HG02610 (cell line): ENCODE results near the gene LIME1.

Experiments used
- ATAC-seq: cut with Tn5 transposase; IDR thresholded peaks from one replicate; pipeline ENCODE4 v1.9.1; 2021; ENCODE audit warnings: mild to moderate bottlenecking, moderate library complexity; ENCODE audit not compliant: unreplicated experiment

Gene LIME1

GRCh38 chr20:63748934-63749270, 12.4 kb downstream of the LIME1 start:
- no peak for ATAC-seq

DNA sequence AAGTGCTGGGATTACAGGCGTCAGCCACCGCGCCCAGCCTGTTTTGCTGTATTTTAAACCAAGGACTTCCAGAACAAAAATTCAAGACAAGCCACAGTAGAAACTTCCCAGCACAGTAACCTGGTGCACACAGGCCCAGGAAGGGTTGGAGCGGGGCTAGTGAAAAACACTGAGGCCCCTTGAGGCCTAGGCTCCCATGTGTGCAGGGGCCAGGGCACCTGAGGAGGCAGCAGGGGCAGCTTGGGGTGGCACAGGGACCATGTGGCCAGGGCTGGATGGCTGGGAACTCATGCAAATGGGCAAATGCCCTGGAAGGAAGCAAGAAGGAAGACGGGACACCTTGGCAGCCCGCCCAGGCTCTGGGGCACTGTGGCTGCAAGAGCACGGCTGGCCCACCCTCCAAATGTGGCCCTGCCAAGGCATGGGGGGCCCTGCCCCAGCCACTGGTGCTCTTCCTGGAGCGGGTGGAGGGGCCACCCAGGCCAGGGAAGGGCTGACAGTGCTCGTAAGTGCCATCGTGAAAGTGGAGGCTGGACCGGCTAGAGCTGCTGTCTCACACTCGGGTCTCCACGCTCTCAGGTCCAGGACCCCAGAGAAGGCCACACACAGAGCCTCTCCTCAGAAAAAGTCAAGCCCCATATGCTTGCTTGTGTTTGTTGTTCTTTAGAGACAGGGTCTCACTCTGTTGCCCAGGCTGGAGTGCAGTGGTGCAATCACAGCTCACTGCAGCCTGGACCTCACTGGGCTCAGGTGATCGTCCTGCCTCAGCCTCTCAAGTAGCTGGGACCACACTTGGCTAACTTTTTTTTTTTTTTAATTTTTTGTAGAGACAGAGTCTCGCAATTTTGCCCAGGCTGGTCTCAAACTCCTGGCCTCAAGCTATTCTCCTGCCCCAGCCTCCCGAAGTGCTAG, 13.4 kb downstream of the LIME1 start:
- ATAC-seq, result no peak

DNA sequence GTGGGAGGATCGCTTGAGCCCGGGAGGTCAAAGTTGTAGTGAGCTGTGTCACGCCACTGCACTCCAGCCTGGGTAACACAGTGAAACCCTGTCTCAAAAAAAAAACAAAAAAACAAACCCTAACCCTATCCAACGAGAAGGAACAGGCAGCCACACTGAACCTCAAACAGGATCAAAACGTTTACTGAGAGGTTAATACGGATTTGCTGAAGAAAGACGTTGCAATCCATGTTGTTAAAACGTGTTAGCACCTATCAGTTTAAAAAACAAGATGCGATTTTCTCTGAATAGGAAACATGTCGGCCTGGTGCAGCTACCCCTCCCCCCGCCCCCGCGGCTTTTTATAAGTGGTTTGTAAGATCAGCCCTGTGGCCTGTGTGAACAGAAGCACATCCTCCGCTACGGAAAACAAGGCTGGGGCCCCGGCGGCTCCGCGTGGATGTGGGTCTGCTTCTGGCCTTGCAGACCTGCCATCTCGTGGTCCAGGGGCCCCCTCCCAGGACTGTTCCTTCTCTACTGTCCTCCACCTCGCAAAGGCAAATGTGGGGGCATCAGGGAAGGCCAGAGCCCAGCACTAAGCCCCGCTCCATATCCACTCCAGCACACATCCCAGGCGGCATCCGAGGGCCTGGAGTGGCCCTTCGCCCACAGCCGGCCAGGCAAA, 14.5 kb downstream of the LIME1 start:
- ATAC-seq, result no peak

DNA sequence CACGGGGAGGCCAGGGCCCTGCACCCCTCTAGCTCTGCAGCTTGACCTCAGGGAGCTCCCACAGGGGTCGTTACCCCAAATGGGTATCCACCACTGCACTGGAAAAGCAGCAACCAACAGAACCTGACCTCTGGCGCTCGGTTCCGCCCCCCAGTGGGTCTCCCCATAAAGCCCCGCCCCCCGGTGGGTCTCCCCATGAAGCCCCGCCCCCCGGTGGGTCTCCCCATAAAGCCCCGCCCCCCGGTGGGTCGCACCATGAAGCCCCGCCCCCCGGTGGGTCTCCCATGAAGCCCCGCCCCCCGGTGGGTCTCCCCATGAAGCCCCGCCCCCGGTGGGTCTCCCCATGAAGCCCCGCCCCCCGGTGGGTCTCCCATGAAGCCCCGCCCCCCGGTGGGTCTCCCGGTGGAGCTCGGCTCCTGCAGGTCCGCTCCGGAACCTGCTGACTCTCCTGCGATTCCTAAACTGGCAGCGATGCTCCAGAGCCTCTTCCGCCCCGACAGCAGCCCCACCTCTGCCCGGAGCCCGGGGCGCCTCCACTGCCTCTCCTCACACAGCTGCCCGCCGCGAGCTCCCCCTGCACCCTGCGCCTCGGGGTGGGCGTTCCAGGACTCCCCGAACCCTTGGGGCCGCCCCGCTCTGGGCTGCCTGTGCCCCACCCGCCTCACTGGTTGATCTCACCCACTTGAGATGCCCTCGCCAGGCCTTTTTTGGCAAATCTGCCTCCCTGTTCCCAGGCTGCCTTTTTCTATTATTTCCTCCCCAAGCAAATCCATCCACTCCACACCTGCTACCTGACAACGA, 15.2 kb downstream of the LIME1 start:
- no peak for ATAC-seq

DNA sequence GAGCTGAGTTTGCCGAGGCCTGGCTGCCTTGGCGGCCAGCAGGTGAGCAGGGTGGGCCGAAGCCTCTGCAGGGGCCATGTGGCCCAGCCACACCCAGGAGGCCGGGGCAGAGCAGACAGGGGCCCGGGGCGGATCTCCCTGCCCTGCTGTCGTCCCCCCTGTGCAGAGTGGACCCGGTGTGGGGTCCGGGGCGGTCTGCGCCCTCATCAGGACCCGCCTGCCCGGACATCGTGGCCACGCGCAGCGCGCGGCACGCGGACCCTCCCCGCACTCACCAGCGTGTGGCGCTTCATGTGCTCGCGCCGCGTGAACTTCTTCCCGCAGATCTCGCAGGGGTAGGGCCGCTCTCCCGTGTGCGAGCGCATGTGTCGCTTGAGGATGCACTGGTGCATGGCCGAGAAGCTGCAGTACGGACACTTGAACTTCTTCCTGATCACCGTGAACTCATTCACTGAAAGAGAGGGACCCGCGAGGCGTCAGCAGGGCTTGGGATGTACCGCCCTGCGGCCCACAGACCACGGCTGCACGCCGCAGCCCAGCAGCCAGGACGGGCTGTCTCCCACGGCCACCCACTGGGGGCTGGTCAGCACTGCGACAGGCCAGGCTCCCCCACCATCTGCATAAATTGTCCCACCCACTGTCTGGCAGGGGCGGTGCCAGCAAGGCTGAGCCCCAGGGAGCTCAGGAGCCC, 16.1 kb downstream of the LIME1 start:
- no peak for ATAC-seq

DNA sequence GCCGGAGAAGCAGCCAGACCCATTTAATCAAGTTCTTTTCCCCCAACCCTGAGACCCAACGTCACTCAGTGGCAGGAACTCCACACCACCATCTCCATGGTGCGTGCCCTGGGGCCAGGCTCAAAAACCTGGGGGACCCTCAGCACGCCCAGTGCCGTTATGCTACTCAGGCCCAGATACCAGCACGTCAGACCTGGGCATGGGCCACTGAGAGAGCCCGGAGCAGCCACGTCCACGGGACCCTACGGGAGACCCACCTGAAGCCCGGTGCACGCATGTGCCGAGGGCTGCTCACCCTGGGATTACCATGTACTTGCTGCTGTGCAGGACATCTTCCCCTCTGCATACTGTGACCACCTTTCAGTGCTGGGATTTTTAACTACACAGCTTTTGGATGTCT, 16.9 kb downstream of the LIME1 start:
- no peak for ATAC-seq

DNA sequence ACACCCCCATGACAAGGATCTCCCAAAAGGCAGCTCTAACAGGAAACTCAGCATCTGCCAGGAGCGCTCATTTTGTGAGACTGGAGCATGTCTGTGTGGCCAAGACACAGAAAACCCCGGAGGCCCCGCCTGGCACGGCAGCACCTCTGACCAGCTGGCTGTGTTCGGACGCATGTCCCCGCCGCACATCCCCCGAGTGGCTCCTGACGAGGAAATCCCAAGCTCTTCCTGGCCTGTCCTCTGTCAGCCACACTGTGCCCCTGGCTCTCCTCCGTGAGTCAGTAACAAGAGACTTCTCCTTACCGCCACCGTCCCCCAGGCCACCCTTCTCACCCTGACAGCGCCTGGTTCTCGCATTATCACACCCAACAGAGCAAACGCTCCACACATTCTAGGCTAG, 17.5 kb downstream of the LIME1 start:
- ATAC-seq, result no peak

- no peak for ATAC-seq
Observed at GRCh38 chr20:63755933-63756647, 19.6 kb downstream of the LIME1 start.

DNA sequence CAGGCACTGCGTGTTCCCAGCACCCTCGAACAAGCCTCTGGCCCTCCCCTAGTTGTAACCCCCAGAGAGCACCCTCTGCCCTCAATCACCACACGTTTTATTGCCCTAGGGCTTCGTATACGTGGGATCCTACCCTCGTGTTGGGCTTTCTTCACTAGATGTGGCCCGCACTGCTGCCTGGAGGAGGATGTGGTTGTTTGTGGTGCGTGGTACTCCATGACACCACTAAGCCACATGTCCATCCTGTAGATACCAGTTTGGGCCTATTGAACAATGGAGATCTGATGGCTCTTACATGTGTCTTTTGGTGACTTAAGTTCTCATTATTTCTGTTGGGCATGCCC, 20.2 kb downstream of the LIME1 start:
- no peak for ATAC-seq

- ATAC-seq, result no peak
Observed at GRCh38 chr20:63758152-63758551, 21.7 kb downstream of the LIME1 start.

DNA sequence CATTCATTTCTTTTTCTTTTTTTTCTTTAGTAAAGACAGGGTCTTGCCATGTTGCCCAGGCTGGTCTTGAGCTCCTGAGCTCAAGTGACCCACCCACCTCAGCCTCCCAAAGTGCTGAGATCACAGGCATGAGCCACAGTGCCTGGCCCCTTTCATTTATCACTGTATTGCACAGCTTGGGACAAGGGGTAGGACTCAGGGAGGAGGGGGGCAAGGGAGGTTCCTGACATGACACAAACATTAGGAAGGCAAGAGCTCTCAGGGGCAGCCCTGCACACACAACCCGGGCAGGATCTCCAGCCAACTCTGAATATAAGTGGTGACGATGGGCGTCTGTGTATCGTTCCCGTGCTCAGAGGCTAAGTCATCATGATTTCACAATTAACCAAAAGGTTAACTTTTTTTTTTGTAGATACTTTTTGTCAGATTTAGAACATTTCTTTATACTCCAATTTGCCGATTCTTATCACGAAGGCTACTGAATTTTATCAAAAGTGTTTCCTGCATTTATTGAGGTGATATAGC, 23.0 kb downstream of the LIME1 start:
- no peak for ATAC-seq

- ATAC-seq, result no peak
Observed at GRCh38 chr20:63765082-63765873, 28.8 kb downstream of the LIME1 start.

DNA sequence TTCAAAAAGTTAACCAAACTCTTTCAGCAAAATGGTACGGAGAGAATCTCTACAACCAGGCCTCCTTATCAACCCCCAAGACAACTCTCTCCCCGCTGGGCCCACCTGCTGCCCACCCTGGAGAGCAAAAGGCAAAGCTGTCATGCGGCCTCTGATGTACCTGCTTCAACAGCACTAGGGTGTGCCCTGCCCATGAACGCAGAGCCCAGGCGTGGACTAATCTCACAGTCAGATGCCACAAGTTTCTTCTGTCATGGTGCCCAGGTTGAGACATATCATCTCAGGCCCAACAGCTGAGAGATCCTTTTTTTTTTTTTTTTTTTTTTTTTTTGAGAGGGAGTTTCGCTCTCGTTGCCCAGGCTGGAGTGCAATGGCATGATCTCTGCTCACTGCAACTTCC, 29.4 kb downstream of the LIME1 start:
- ATAC-seq, result no peak

DNA sequence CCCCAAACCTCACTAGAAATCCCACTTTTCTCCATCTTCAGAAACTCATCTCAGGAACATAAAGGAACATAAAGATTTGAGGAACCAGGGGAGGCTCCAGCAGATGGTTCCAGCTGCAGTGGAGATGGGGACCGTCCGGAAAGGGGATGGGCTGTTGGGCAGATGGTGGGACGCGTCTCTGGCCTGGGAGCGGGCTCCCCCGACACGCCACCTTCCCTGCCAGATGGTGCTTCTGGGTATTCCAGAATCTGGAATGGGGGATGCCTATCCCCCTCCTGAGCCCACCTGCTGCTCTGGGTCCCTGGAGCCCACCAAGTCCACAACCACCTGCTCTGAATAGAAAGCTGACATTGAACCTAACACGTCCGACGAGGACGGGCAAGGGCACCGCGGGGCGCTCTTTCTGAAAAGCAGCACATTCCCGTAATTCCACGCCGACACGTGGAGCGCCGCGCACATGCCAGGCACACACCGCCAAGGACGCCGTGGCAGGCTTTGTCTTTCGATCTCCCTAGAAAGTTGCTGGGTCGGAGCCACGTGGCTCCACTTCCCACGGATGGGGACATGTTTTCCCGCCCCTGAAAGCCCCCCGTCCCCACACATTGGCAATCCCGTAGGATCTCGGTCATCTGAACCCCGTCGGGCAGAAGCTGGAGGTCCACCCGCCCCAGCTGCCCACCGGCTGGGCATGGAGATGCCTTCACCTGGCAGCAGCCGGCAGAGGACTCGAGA, 30.4 kb downstream of the LIME1 start:
- no peak for ATAC-seq

GRCh38 chr20:63767456-63767855, 31.0 kb downstream of the LIME1 start:
- no peak for ATAC-seq

DNA sequence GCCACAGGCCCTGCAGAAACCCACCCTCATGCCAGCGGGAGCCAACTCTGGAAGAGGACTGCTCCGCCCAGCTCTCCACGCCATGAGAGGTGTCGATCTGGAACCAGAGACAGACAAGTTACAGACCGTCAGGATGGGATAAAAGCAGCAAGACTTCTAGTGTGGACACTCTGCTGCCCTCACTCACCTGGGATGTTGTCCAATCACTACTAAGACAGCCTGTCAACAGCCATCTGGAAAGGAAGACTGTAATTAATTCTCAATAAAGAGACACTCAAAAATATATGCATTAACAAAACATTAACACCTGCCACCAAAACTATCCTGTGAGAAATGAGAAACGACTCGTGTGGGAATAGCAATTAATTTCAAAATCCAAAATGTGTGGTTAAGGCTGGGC, 31.4 kb downstream of the LIME1 start:
- no peak for ATAC-seq

GRCh38 chr20:63768591-63769515, 32.4 kb downstream of the LIME1 start:
- ATAC-seq, result no peak
